NB4 (cell line): Measurements from ENCODE around the gene IFNA5.
A peak's percentile ranks its signal among the peaks of the same experiment; 100 is the strongest.

ENCODE experiments used
- DNase-seq: peaks from one replicate; pipeline ENCODE4 v3.0.0; 2010; ENCODE audit warnings: low read depth
- H3K4me3 ChIP-seq: one replicate; pipeline ENCODE4 v1.5.1; 2011; ENCODE audit warnings: mild to moderate bottlenecking, low read depth, low read length, moderate library complexity
- MYC ChIP-seq: IDR thresholded peaks from 2 replicates; pipeline ENCODE4 v1.6.1; 2011; ENCODE audit warnings: low read depth, low read length
- POLR2A ChIP-seq: IDR thresholded peaks from 2 replicates; pipeline ENCODE4 v1.6.1; 2011; ENCODE audit warnings: mild to moderate bottlenecking; ENCODE audit not compliant: insufficient read length; ENCODE audit errors: extremely low read depth
- TF ChIP-seq, protein P1 (sequence below): IDR thresholded peaks from 2 replicates; pipeline ENCODE4 v1.6.1; 2011; ENCODE audit warnings: low read depth, low read length
- TF ChIP-seq, protein P2 (sequence below): IDR thresholded peaks from one replicate; pipeline ENCODE4 v1.5.1; 2012; ENCODE audit warnings: low read depth, low read length

The IFNA5 gene

GRCh38 chr9:21322911-21323461, 17.9 kb upstream of the IFNA5 start:
- H3K4me3 ChIP-seq: no peak overlapping the region
- TF ChIP-seq POLR2A (no peak), MYC (no peak)
- TF ChIP-seq, protein P1, sequence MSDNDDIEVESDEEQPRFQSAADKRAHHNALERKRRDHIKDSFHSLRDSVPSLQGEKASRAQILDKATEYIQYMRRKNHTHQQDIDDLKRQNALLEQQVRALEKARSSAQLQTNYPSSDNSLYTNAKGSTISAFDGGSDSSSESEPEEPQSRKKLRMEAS: no peak
- TF ChIP-seq, protein P2, sequence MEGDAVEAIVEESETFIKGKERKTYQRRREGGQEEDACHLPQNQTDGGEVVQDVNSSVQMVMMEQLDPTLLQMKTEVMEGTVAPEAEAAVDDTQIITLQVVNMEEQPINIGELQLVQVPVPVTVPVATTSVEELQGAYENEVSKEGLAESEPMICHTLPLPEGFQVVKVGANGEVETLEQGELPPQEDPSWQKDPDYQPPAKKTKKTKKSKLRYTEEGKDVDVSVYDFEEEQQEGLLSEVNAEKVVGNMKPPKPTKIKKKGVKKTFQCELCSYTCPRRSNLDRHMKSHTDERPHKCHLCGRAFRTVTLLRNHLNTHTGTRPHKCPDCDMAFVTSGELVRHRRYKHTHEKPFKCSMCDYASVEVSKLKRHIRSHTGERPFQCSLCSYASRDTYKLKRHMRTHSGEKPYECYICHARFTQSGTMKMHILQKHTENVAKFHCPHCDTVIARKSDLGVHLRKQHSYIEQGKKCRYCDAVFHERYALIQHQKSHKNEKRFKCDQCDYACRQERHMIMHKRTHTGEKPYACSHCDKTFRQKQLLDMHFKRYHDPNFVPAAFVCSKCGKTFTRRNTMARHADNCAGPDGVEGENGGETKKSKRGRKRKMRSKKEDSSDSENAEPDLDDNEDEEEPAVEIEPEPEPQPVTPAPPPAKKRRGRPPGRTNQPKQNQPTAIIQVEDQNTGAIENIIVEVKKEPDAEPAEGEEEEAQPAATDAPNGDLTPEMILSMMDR: no peak
- peak; percentile 54 for DNase-seq

DNA sequence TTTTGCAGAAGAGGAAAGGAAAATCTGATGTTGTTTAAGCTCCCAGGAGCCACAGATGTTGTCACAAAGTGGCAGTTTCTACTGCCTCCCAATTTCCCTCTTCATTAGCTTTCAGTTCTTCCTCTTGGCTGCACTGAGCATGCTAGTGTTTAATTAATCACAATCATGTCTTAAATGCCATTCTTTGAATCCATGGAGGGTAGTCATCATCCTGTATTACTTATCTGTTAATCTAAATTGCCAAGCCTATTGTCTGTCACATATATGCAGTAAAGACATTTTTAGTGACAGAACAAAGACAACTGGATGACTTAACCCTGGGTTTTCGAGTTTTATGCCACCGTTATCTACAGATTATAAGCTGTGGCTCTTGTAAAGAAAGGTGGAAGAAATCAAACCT, 15.4 kb upstream of the IFNA5 start:
- no peak overlapping the region for H3K4me3 ChIP-seq
- no peak for DNase-seq
- TF ChIP-seq, protein P2: no peak
- TF ChIP-seq MYC: no peak
- TF ChIP-seq, protein P1: no peak
- no peak for TF ChIP-seq POLR2A

DNA sequence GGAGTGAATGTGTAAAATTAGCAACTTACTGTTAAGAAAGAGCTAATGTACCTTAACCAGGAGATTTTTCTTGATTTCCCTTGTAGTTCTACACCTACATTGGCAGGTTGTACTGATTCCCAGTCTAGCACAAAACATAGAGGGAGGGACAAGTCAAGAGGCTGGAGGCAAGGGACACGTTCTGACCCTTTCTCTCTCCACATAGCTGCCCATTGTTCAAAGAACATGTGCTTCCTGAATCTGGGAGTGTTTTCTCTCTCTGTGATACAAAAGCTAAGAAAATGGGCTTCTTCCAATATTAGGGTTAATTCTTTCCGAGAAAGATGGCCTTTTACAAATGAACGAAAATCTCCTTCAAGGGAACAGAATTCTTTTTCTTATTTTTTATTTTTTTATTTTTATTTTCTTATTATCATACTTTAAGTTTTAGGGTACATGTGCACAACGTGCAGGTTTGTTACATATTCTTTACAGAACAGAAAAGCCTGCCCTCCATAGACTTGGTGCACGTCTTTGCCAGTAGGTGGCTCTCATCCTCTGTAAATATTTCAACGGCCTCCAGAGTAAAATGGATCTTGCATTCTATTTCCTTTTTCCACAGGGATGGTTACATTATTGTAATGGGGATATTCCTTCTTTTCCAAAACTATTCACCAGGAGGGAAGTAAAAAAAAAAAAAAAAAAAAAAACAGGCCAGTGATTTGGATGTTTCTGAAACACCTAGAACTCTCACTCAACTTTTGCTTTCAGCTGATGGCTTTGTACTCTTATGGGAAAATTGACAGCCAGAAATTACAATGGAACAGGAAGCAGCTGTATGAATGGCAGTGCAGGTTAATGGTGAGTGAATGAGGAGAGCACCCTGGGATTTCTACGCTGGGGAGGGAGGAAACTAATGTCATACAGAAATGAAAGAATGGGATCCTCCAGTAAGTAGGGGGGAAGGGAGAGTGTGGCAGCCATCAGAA, 13.1 kb upstream of the IFNA5 start:
- H3K4me3 ChIP-seq: no peak overlapping the region
- TF ChIP-seq POLR2A: no peak
- TF ChIP-seq, protein P2: peak; percentile 86
- no peak for TF ChIP-seq MYC
- peak; percentile 73 for DNase-seq

- TF ChIP-seq, protein P1: no peak
- TF ChIP-seq, protein P2: peak; percentile 15
- DNase-seq: peak; percentile 39
- H3K4me3 ChIP-seq: no peak overlapping the region
Measured at GRCh38 chr9:21316860-21317259, 11.7 kb upstream of the IFNA5 start.

- no peak for DNase-seq
- TF ChIP-seq POLR2A (no peak), MYC (no peak)
- TF ChIP-seq, protein P1: no peak
- TF ChIP-seq, protein P2: no peak
- no peak overlapping the region for H3K4me3 ChIP-seq
Measured at GRCh38 chr9:21316032-21316842, 11.1 kb upstream of the IFNA5 start.
